HCT116 (cell line): Measurements from ENCODE around the gene PNPLA2.

ENCODE experiments used
- POLR2A ChIP-seq: IDR thresholded peaks from 2 replicates; pipeline ENCODE4 v1.7.0; 2011; ENCODE audit warnings: borderline replicate concordance; ENCODE audit not compliant: insufficient read depth, insufficient read length; ENCODE audit errors: extremely low read depth
- YY1 ChIP-seq: IDR thresholded peaks from 2 replicates; pipeline ENCODE4 v1.6.1; 2011; ENCODE audit warnings: low read length, low read depth, moderate library complexity, mild to moderate bottlenecking; ENCODE audit not compliant: insufficient replicate concordance; ENCODE audit errors: extremely low read depth
- ZFX ChIP-seq: fragments of 450-650 bp; IDR thresholded peaks from 2 replicates; pipeline ENCODE4 v1.6.1; 2017

DNA sequence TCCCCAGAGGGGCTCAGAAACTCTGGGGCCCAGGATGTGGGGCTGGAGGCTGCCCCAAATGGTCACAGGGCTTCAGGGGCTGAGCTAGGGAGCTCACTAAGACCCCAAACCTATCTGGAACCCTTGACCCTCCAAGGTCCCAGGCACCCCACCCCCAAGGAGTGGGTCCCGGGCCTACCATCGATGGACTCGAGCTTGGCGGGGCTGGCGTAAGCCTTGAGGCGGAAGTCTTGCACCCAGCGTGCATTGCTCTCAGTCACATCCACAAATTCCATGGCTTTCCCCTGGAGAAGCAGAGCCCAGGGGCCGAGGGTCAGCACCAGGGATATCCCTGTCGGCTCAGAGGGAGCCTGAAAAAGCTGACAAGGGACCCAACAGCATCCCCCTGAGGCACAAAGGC lies 44.9 kb upstream of the PNPLA2 start:
- TF ChIP-seq YY1 (no peak), ZFX (no peak), POLR2A (no peak)
